H9 (cell line): ENCODE data around the gene DND1. TPM values are rescaled to one million over a fixed set of nuclear protein-coding genes. Genes with fewer than 3 reads are reported as not detected.

Experiments
- DNase-seq: peaks from one replicate; pipeline ENCODE4 v3.0.0-alpha.2; 2017
- H2AFZ ChIP-seq: one replicate; pipeline ENCODE4 v1.6.1; 2013; ENCODE audit warnings: mild to moderate bottlenecking, low read length, control low read depth, moderate library complexity
- H2AK5ac ChIP-seq: 2 replicates; pipeline ENCODE4 v1.6.1; 2013; ENCODE audit warnings: low read length, control low read depth, mixed read lengths; ENCODE audit not compliant: insufficient read length
- H2BK120ac ChIP-seq: one replicate; pipeline ENCODE4 v1.6.1; 2013; ENCODE audit warnings: low read depth, mild to moderate bottlenecking, low read length, control low read depth, inconsistent platforms; ENCODE audit not compliant: poor library complexity, severe bottlenecking
- H2BK12ac ChIP-seq: 2 replicates; pipeline ENCODE4 v1.6.1; 2013; ENCODE audit warnings: low read length, control low read depth, mixed read lengths, low read depth; ENCODE audit not compliant: insufficient read length
- H2BK15ac ChIP-seq: 2 replicates; pipeline ENCODE4 v1.6.1; 2013; ENCODE audit warnings: low read depth, low read length, control low read depth
- H2BK20ac ChIP-seq: one replicate; pipeline ENCODE4 v1.6.1; 2013; ENCODE audit warnings: low read depth, mild to moderate bottlenecking, low read length, control low read depth, inconsistent platforms; ENCODE audit not compliant: poor library complexity, severe bottlenecking
- H2BK5ac ChIP-seq: 2 replicates; pipeline ENCODE4 v1.6.1; 2013; ENCODE audit warnings: low read length, control low read depth, mixed read lengths; ENCODE audit not compliant: insufficient read length
- H3K14ac ChIP-seq: 2 replicates; pipeline ENCODE4 v1.6.1; 2013; ENCODE audit warnings: low read length, control low read depth; ENCODE audit not compliant: insufficient read depth
- H3K18ac ChIP-seq: 2 replicates; pipeline ENCODE4 v1.6.1; 2013; ENCODE audit warnings: low read depth, mild to moderate bottlenecking, mixed read lengths, low read length, control low read depth; ENCODE audit not compliant: insufficient read length
- H3K23ac ChIP-seq: 2 replicates; pipeline ENCODE4 v1.6.1; 2013; ENCODE audit warnings: low read length, control low read depth, mixed read lengths, low read depth; ENCODE audit not compliant: insufficient read length
- H3K23me2 ChIP-seq: 2 replicates; pipeline ENCODE4 v1.6.1; 2013; ENCODE audit warnings: low read depth, mild to moderate bottlenecking, mixed read lengths, low read length, control low read depth; ENCODE audit not compliant: insufficient read length, poor library complexity, severe bottlenecking
- H3K27ac ChIP-seq: 2 replicates; pipeline ENCODE4 v1.5.1; 2013; ENCODE audit warnings: low read length, control low read depth, mixed read lengths, low read depth; ENCODE audit not compliant: insufficient read length
- H3K27me3 ChIP-seq: 2 replicates; pipeline ENCODE4 v1.6.1; 2013; ENCODE audit warnings: low read length, control low read depth, inconsistent platforms; ENCODE audit not compliant: insufficient read depth
- H3K4ac ChIP-seq: 2 replicates; pipeline ENCODE4 v1.6.1; 2013; ENCODE audit warnings: low read depth, mild to moderate bottlenecking, control low read depth, inconsistent platforms, low read length, moderate library complexity
- H3K4me1 ChIP-seq: 2 replicates; pipeline ENCODE4 v1.6.1; 2013; ENCODE audit warnings: low read length, control low read depth, inconsistent platforms; ENCODE audit not compliant: insufficient read depth
- H3K4me2 ChIP-seq: 2 replicates; pipeline ENCODE4 v1.6.1; 2013; ENCODE audit warnings: low read length, control low read depth, mixed read lengths; ENCODE audit not compliant: insufficient read length, insufficient read depth
- H3K56ac ChIP-seq: 2 replicates; pipeline ENCODE4 v1.6.1; 2013; ENCODE audit warnings: low read depth, mild to moderate bottlenecking, mixed read lengths, low read length, control low read depth; ENCODE audit not compliant: insufficient read length
- H3K79me1 ChIP-seq: 2 replicates; pipeline ENCODE4 v1.6.1; 2013; ENCODE audit warnings: low read depth, mild to moderate bottlenecking, moderate library complexity, low read length, control low read depth, inconsistent platforms; ENCODE audit not compliant: insufficient read depth, poor library complexity, severe bottlenecking
- H3K79me2 ChIP-seq: 2 replicates; pipeline ENCODE4 v1.6.1; 2013; ENCODE audit warnings: low read length, control low read depth, inconsistent platforms; ENCODE audit not compliant: insufficient read depth
- H3K9ac ChIP-seq: 2 replicates; pipeline ENCODE4 v1.6.1; 2013; ENCODE audit warnings: low read length, control low read depth, mixed read lengths; ENCODE audit not compliant: insufficient read length; ENCODE audit errors: extremely low read depth
- H3K9me3 ChIP-seq: one replicate; pipeline ENCODE4 v1.6.1; 2013; ENCODE audit warnings: low read depth, low read length, inconsistent platforms; ENCODE audit not compliant: control insufficient read depth
- H3T11ph ChIP-seq: one replicate; pipeline ENCODE4 v1.6.1; 2013; ENCODE audit warnings: mild to moderate bottlenecking, low read length, control low read depth, inconsistent platforms
- H4K20me1 ChIP-seq: one replicate; pipeline ENCODE4 v1.6.1; 2013; ENCODE audit not compliant: control insufficient read depth, insufficient read length, insufficient read depth
- H4K5ac ChIP-seq: 2 replicates; pipeline ENCODE4 v1.6.1; 2013; ENCODE audit warnings: low read depth, mild to moderate bottlenecking, mixed read lengths, low read length, control low read depth; ENCODE audit not compliant: insufficient read length
- H4K8ac ChIP-seq: replicated peaks from 2 replicates; pipeline ENCODE4 v1.6.1; 2013; ENCODE audit warnings: low read length, control low read depth, mixed read lengths, low read depth; ENCODE audit not compliant: insufficient read length
- H4K91ac ChIP-seq: 2 replicates; pipeline ENCODE4 v1.6.1; 2013; ENCODE audit warnings: low read depth, mild to moderate bottlenecking, moderate library complexity, mixed read lengths, low read length, control low read depth; ENCODE audit not compliant: insufficient read length
- H3K27ac Mint-ChIP-seq, 3 experiments: 2 replicates in 2 of 3; 3 replicates in 1 of 3; pipeline ENCODE4 v1.8.0; 2020 to 2021; ENCODE audit warnings: mixed read lengths in 3 of 3, mild to moderate bottlenecking in 1 of 3, moderate library complexity in 1 of 3
- H3K27me3 Mint-ChIP-seq: 2 replicates; pipeline ENCODE4 v1.8.0; 2021; ENCODE audit warnings: low read depth, mild to moderate bottlenecking, moderate library complexity, mixed read lengths
- H3K36me3 Mint-ChIP-seq, 3 experiments: 2 replicates in 2 of 3; 3 replicates in 1 of 3; pipeline ENCODE4 v1.8.0; 2020 to 2021; ENCODE audit warnings: low read depth in 3 of 3, mixed read lengths in 3 of 3; ENCODE audit not compliant: insufficient read depth in 1 of 3
- H3K4me1 Mint-ChIP-seq, 2 experiments: 2 replicates each; pipeline ENCODE4 v1.8.0; 2020; ENCODE audit warnings: mixed read lengths in 2 of 2
- H3K4me3 Mint-ChIP-seq, 2 experiments: 2 replicates in 1 of 2; 3 replicates in 1 of 2; pipeline ENCODE4 v1.8.0; 2020 to 2021; ENCODE audit warnings: mild to moderate bottlenecking in 2 of 2, mixed read lengths in 2 of 2, moderate library complexity in 1 of 2
- H3K9me3 Mint-ChIP-seq, 2 experiments: 2 replicates in 1 of 2; 3 replicates in 1 of 2; pipeline ENCODE4 v1.8.0; 2020; ENCODE audit warnings: mild to moderate bottlenecking in 2 of 2, mixed read lengths in 2 of 2, moderate library complexity in 1 of 2
- CTCF ChIP-seq: fragments of 200-600 bp; sonication (generic); conservative IDR thresholded peaks from 3 replicates; pipeline ENCODE4 v1.8.0; 2021; ENCODE audit warnings: antibody characterized with exemption, mild to moderate bottlenecking
- WGBS: extraction: QIAGEN DNeasy Blood & Tissue Kit; methylation state at CpG from one replicate; pipeline ENCODE4 v1.1.7; 2013; ENCODE audit warnings: missing lambda C conversion rate, low lambda C conversion rate, mixed read lengths; ENCODE audit not compliant: insufficient read length; ENCODE audit errors: extremely low coverage; 5-methylcytosine and 5-hydroxymethylcytosine counted together
- total RNA-seq: library from RNA; stranded (reverse); gene quantifications from 2 replicates; pipeline ENCODE4 v1.2.1, GENCODE V29; 2021

The DND1 gene
- total RNA-seq, 1 experiment from 2014 or later, result 2.4 TPM

DNA sequence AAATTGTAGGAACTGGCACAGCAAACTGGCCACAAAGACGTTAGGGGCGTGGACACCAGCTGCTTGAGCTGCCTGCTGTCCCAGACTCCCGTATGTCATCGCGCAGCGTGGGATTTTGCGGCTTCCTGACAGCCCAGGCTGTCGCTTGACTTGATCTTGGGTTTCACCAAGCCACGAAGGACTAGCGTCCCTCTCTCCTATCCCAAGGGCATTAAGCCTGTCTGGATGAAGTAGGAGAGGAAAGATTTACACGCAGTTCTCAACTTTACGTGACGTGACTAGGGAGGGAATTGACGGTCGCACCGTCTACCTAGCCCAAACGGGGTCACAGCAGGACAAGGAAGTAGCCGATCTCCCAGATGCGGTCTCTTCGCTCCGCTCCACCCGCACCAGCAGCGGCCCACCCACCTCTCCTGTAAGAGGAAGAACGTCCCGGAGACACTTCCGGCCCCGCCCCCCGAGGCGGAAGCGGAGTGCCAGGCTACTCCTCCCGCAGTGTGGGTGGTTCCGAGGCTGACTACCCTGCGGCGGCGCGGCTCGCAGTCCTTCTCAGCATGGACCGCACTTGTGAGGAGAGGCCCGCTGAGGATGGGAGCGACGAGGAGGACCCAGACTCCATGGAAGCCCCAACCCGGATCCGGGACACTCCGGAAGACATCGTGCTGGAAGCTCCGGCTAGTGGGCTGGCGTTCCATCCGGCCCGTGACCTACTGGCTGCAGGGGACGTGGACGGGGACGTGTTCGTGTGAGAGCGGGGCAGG is 8.8 kb downstream of the DND1 start, which contains the start of gene WDR55:
WDR55 (plus strand) TSS at position 546 of the 761 bp plus-strand sequence; CDS start at position 555, 9 bp downstream.
- no peak within 1 kb of the TSS for H2BK12ac ChIP-seq
- no peaks in the 10 kb centered on the region for H3K4me1 ChIP-seq
- H3K27me3 ChIP-seq, result no peaks in the 10 kb centered on the region
- H2BK5ac ChIP-seq, result no peak within 1 kb of the TSS
- H2BK15ac ChIP-seq, result no peak within 1 kb of the TSS
- no peaks in the 10 kb centered on the region for H3K9me3 ChIP-seq
- no peak within 1 kb of the TSS for H3K27ac ChIP-seq
- H3K4me2 ChIP-seq, result peak within 1 kb of the TSS; percentile 93
- TF ChIP-seq CTCF, result no peak
- no peak within 1 kb of the TSS for H4K91ac ChIP-seq
- no peaks in the 10 kb centered on the region for H4K20me1 ChIP-seq
- H2AFZ ChIP-seq, result peak within 1 kb of the TSS; percentile 82
- H3K23me2 ChIP-seq, result peaks cover 5% of the 10 kb centered on the region
- H2AK5ac ChIP-seq, result no peak within 1 kb of the TSS
- peak; percentile 97 for DNase-seq
- no peak within 1 kb of the TSS for H4K5ac ChIP-seq
- Mint-ChIP-seq H3K4me3 (peak within 1 kb of the TSS; percentile 97), H3K4me1 (peaks cover 0 to 6% of the 10 kb centered on the region in 2 experiments; a peak in 2 of 4 replicates), H3K27ac (peak within 1 kb of the TSS; percentile 65 to 94 (median 85); a peak in 6 of 7 replicates), H3K27me3 (no peaks in the 10 kb centered on the region), H3K9me3 (no peaks in the 10 kb centered on the region), H3K36me3 (peaks cover 21 to 72% (median 61%) of the 10 kb centered on the region in 3 experiments; a peak in 6 of 7 replicates)
- peak within 1 kb of the TSS; percentile 58; the same call in 1 of the 2 replicates for H3K14ac ChIP-seq
- no peak within 1 kb of the TSS for H3K23ac ChIP-seq
- H3T11ph ChIP-seq, result no peak within 1 kb of the TSS
- H3K56ac ChIP-seq, result no peak within 1 kb of the TSS
- no peak within 1 kb of the TSS for H2BK20ac ChIP-seq
- H3K4ac ChIP-seq, result no peak within 1 kb of the TSS
- H3K79me1 ChIP-seq, result peaks cover 4% of the 10 kb centered on the region
- WGBS, result no CpG with 5 or more reads among the region's 54 CpGs
- H3K18ac ChIP-seq, result no peak within 1 kb of the TSS
- no peaks in the 10 kb centered on the region for H3K79me2 ChIP-seq
- peak within 1 kb of the TSS; percentile 65 for H3K9ac ChIP-seq
- H4K8ac ChIP-seq, result no peak within 1 kb of the TSS
- H2BK120ac ChIP-seq, result no peak within 1 kb of the TSS
